Smooth muscle cell of trachea (primary cell): ENCODE data around the gene SLC35F3. TPM values are rescaled to one million over a fixed set of nuclear protein-coding genes. Genes with fewer than 3 reads are reported as not detected.

ENCODE experiments used
- total RNA-seq: library from RNA; depleted of rRNA; stranded (reverse); fragments of >200 nt; gene quantifications from 2 replicates; pipeline ENCODE4 v1.2.1, GENCODE V29; 2014

SLC35F3 gene
- under 0.01 TPM in 1 of 2 replicates, not detected in the other for total RNA-seq

DNA sequence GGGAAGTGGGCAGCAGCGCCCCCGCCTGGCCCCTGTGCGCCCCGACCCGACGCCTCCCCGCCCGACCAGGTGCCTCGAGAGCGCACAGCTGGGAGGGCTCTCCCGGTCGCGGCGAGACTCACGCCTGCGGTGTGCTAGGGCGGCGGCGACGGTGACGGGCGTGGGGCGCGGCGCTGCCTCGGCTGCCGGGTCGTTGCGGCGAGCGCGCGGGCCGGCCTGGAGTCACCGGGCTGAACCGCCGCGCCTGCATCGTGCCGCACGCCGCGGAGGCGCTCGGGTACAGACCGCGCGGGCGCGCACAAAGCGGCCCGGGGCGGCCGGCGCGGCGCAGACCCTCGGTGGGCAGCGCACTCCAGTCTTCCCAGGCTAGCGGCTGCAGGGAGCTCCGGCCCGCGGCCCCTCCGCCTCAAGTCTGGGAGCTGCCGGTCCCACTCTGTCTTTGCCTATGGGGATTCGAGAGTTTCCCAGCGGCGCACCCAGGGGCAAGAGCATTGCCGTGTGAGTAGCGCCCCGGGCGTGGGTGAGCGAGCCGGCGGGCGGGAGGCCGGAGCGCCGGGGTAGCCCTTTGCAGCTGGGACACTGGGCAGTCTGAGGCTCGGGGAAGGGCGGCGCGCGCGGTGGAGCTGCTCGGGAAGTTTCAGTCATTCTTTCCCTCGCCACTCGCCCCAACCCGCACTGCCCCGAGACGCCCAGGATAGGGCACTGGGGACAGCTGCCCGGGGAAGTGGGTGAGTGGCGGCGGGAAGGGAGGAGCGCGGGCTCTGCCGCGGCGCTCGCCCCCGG is at the start of gene SLC35F3:
SLC35F3 (plus strand) TSS at position 44 of the 783 bp plus-strand sequence.

DNA sequence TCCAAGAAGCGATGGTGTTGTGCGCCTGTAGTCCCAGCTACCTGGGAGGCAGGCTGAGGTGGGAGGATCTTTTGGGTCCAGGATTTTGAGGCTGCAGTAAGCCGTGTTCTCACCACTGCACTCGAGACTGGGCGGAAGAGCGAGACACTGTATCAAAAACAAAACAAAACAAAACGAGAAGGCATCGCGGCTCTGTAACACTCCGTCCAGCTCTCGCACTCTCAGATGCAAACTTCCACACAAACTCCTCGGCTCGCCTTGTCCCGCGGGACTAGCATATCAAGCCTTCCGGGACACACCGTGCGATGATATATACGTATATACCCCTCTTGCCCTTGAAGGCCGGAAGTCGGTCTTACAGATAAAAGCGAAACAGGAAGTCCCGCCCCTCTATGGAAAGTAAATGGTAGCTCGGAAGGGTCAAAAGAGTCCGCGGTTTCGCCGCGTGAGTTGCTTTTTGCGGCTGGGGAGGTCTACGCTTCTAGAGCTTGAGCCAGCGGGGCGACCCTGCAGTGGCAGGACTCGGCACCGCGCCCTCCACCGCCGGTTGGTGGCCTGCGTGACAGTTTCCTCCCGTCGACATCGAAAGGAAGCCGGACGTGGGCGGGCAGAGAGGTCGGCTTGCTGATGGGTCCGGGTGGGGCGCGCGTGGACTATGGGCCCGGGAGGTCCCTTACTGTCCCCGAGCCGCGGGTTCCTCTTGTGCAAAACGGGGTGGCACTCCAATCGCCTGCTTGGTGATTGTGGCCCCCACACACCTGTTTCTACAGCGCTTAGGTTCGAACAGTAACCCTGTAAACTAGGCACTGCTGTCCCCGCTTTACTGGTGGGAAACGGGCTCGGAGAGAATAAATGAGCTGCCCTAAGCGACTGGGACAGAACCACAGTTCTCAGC is 468.8 kb downstream of the SLC35F3 start, which contains the start of gene COA6:
COA6 (plus strand) TSS at position 393 of the 895 bp plus-strand sequence; CDS start at position 404, 11 bp downstream.

